Fibroblast of pulmonary artery (primary cell): Measurements from ENCODE around the gene COL15A1.

ENCODE experiments used
- DNase-seq: peaks from one replicate; pipeline ENCODE4 v3.0.0-alpha.2; 2010; ENCODE audit warnings: low read depth
- H3K4me3 ChIP-seq: replicated peaks from 2 replicates; pipeline ENCODE4 v1.5.1; 2011; ENCODE audit warnings: low read depth, mild to moderate bottlenecking, control low read depth, low read length, moderate library complexity
- TF ChIP-seq, protein P1 (sequence below): IDR thresholded peaks from 2 replicates; pipeline ENCODE4 v1.5.1; 2011; ENCODE audit warnings: mild to moderate bottlenecking, control low read depth, low read length, inconsistent platforms; ENCODE audit errors: missing control alignments

Gene COL15A1

DNA sequence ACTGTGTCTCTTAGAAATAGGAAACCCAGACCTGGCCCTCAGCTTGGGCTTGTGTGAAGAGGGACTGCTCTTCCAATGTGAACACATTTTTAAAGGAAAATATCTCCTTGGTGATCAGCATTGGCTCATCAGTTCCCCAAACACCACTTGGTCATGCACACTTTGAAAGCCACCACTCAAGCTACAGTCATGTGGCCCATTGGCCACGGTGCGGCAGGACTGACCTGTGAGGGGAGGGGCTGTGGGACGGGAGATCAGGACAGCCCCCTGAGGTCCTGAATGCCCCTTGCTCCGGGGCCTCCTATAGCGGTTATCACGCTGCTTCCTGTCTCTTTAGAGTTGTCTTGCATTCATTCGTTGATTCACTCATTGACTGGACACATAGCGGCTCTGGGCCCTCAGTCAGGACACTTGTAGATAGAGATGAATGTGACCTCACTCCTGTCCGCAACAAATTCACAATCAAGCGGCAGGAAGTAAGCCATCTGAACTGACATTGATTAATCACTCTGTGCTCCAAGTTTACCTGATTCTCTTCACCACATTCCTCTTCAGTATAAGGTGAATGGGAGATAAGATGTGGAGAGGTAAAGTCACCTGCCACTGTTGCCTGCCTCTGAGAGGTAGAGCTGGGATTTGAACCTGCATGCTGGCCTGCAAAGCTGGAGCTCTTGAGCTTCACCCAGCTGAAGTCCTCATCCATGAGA is 73.1 kb downstream of the COL15A1 start:
- DNase-seq = no peak
- no peak overlapping the region for H3K4me3 ChIP-seq
- TF ChIP-seq, protein P1, sequence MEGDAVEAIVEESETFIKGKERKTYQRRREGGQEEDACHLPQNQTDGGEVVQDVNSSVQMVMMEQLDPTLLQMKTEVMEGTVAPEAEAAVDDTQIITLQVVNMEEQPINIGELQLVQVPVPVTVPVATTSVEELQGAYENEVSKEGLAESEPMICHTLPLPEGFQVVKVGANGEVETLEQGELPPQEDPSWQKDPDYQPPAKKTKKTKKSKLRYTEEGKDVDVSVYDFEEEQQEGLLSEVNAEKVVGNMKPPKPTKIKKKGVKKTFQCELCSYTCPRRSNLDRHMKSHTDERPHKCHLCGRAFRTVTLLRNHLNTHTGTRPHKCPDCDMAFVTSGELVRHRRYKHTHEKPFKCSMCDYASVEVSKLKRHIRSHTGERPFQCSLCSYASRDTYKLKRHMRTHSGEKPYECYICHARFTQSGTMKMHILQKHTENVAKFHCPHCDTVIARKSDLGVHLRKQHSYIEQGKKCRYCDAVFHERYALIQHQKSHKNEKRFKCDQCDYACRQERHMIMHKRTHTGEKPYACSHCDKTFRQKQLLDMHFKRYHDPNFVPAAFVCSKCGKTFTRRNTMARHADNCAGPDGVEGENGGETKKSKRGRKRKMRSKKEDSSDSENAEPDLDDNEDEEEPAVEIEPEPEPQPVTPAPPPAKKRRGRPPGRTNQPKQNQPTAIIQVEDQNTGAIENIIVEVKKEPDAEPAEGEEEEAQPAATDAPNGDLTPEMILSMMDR = no peak

DNA sequence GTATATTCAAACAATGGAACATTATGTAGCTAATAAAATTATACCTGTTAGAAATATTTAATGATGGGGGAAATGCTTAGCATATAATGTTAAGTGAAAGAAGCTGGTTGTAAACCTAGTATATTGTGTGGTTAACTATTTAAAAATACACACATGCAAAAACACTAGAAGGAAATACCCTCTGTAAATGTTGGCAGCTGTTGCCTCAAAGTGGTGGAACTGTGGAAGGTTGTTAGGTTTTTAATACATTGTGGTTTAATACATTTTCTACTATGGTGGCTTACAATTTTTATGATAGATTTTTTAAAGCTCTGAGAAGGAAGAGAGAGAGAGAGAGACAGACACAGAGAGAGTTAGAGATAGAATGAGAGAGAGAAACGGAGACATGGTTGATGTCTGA is 74.9 kb downstream of the COL15A1 start:
- no peak overlapping the region for H3K4me3 ChIP-seq
- TF ChIP-seq, protein P1 = no peak
- no peak for DNase-seq

DNA sequence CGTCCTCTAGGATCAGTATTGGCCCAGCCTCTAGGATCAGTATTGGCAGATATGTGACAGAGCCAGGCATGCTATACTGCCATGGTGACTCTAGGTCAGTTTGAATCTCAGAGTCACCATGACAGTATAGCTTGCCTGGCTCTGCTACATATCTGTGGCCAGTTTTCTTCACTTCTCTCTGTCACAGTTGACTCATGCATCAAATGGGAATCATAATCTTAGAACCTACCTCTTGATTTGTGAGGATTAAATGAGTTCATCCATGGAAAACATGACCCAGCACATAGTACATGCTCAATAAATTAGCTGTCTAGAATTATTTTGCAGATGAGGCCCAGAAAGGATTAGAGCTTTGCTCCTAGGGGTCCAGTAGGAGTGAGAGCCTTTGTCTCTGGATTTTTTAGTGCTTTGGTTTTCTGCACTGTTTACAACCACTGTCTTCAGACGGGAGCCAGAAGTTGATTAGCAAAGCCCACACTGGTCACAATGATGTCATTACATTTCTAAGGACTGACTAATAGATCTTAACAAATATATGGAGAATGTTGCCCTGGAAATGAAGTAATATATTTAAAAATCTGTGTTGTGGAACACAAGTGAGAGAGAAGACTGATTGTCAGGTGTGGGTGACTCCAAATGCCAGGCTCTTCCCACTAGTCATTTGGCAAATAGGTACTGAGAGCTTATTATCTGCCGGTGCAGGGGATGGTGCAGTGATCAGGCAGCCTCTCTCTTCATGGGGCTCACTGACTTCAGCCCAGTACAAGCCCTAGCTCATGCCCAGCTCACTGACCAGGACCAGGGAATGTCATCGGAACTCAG is 76.0 kb downstream of the COL15A1 start:
- H3K4me3 ChIP-seq = no peak overlapping the region
- TF ChIP-seq, protein P1 = no peak
- DNase-seq = peak; percentile 96

DNA sequence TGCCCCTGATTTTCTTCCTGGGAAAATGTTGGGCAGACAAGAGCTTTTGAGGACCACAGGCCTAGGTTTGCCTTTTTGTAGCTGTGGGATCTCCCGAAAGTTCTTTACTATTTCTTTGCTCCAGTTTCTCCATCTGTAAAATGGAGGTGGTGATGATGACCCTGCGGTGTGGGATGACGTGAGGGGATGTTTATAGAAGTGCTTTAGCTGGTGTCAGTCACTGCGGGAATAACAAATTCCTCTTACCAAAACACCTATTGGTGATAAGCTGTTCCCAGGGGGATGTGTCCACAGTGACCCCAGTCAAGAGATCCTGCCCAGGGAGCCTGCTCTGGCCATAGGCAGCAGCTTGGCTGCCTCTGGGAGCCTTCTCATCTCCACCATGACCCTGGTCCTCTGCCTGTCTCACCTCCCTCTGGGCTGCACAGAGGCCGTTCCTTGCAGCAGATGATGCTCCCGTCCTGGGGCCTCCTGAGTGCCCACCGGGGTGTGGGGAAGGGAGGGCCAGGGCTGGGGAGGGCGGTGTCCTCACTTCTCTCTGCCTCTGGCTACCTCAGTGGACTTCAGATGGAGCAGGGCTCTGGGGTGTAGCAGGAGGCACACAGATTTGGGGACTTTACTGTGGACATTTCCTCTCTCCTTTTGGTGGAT is 77.2 kb downstream of the COL15A1 start:
- H3K4me3 ChIP-seq = no peak overlapping the region
- DNase-seq = no peak

GRCh38 chr9:99021512-99021911 is 77.8 kb downstream of the COL15A1 start:
- no peak overlapping the region for H3K4me3 ChIP-seq
- TF ChIP-seq, protein P1 = no peak
- no peak for DNase-seq

More for the DNA sequence above, 77.2 kb downstream of the COL15A1 start:
- TF ChIP-seq, protein P1 = no peak

DNA sequence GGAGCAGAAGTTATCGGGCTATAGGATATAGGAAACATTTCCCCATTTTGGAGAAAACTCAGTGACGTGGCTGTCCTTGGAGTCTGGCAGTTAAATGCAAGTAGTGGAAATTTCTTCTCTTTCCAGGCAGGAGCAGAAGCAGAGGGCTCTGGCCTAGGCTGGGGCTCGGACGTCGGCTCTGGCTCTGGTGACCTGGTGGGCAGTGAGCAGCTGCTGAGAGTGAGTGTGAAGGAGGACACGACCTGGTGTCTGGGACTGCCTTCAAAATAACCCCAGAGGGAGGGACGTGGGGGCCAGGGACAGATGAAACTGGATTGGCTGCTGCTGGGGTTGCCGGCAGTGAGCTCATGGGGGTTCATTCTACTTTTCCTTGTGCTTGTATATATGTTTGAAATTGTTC is 79.5 kb downstream of the COL15A1 start:
- TF ChIP-seq, protein P1 = no peak

More for the DNA sequence above, 79.5 kb downstream of the COL15A1 start:
- no peak overlapping the region for H3K4me3 ChIP-seq
- DNase-seq = no peak
